ENCODE results near the gene C1QTNF5.

DNA sequence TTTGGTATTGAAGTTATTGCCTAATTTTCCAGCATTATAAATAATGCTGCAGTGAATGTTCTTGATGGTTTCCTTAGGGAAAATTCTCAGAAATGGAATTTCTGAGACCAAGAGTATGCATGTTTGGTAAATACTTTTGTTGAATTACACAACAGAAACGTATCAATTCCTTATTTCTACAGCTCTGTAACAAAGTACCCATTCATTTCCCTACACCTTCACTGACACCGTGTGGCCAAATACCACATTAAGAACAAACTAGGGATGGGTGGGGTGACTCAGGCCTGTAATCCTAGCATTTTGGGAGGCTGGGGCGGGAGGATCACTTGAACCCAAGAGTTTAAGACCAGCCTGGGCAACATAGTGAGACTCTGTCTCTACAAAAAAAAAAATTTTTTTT is 45.5 kb downstream of the C1QTNF5 start:
- no peak for TF ChIP-seq SP1 (IDR thresholded peaks at IDR 0.05)
- TF ChIP-seq, protein P1, sequence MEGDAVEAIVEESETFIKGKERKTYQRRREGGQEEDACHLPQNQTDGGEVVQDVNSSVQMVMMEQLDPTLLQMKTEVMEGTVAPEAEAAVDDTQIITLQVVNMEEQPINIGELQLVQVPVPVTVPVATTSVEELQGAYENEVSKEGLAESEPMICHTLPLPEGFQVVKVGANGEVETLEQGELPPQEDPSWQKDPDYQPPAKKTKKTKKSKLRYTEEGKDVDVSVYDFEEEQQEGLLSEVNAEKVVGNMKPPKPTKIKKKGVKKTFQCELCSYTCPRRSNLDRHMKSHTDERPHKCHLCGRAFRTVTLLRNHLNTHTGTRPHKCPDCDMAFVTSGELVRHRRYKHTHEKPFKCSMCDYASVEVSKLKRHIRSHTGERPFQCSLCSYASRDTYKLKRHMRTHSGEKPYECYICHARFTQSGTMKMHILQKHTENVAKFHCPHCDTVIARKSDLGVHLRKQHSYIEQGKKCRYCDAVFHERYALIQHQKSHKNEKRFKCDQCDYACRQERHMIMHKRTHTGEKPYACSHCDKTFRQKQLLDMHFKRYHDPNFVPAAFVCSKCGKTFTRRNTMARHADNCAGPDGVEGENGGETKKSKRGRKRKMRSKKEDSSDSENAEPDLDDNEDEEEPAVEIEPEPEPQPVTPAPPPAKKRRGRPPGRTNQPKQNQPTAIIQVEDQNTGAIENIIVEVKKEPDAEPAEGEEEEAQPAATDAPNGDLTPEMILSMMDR (IDR thresholded peaks at IDR 0.05; ENCODE audit: low read depth, low read length, missing input control), result no peak
- TF ChIP-seq, protein P2, sequence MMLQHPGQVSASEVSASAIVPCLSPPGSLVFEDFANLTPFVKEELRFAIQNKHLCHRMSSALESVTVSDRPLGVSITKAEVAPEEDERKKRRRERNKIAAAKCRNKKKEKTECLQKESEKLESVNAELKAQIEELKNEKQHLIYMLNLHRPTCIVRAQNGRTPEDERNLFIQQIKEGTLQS (IDR thresholded peaks at IDR 0.05), result no peak
- no peak for TF ChIP-seq TAF1 (conservative IDR thresholded peaks at IDR 0.05)
- TF ChIP-seq, protein P3, sequence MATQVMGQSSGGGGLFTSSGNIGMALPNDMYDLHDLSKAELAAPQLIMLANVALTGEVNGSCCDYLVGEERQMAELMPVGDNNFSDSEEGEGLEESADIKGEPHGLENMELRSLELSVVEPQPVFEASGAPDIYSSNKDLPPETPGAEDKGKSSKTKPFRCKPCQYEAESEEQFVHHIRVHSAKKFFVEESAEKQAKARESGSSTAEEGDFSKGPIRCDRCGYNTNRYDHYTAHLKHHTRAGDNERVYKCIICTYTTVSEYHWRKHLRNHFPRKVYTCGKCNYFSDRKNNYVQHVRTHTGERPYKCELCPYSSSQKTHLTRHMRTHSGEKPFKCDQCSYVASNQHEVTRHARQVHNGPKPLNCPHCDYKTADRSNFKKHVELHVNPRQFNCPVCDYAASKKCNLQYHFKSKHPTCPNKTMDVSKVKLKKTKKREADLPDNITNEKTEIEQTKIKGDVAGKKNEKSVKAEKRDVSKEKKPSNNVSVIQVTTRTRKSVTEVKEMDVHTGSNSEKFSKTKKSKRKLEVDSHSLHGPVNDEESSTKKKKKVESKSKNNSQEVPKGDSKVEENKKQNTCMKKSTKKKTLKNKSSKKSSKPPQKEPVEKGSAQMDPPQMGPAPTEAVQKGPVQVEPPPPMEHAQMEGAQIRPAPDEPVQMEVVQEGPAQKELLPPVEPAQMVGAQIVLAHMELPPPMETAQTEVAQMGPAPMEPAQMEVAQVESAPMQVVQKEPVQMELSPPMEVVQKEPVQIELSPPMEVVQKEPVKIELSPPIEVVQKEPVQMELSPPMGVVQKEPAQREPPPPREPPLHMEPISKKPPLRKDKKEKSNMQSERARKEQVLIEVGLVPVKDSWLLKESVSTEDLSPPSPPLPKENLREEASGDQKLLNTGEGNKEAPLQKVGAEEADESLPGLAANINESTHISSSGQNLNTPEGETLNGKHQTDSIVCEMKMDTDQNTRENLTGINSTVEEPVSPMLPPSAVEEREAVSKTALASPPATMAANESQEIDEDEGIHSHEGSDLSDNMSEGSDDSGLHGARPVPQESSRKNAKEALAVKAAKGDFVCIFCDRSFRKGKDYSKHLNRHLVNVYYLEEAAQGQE (IDR thresholded peaks at IDR 0.05), result no peak
- no peak for TF ChIP-seq JUND (IDR thresholded peaks at IDR 0.05)
- no peak for TF ChIP-seq RAD21 (IDR thresholded peaks at IDR 0.05)
- no peak for TF ChIP-seq RXRA (IDR thresholded peaks at IDR 0.05)
- TF ChIP-seq YY1 (IDR thresholded peaks at IDR 0.05), result no peak
